Epithelial cell of proximal tubule (primary cell): ENCODE measurements around the gene TXNDC11. TPM values are rescaled to one million over a fixed set of nuclear protein-coding genes. Genes with fewer than 3 reads are reported as not detected.

Source experiments
- DNase-seq: peaks from one replicate; pipeline ENCODE4 v3.0.0-alpha.2; 2011; ENCODE audit warnings: low read depth
- H3K4me3 ChIP-seq: 2 replicates; pipeline ENCODE4 v1.5.1; 2011; ENCODE audit warnings: low read depth, mild to moderate bottlenecking, low read length
- CTCF ChIP-seq: conservative IDR thresholded peaks from 2 replicates; pipeline ENCODE4 v1.5.1; 2012; ENCODE audit warnings: low read depth, mild to moderate bottlenecking, low read length
- total RNA-seq: library from RNA; depleted of rRNA; stranded (reverse); fragments of >200 nt; gene quantifications from 2 replicates; pipeline ENCODE4 v1.2.3, GENCODE V29; 2015

Gene TXNDC11
- total RNA-seq, 1 donor from 2014 or later, result 20.2 TPM

GRCh38 chr16:11655655-11656054, 87.0 kb downstream of the TXNDC11 start:
- no peak overlapping the region for H3K4me3 ChIP-seq
- DNase-seq, result no peak
- TF ChIP-seq CTCF, result no peak

DNA sequence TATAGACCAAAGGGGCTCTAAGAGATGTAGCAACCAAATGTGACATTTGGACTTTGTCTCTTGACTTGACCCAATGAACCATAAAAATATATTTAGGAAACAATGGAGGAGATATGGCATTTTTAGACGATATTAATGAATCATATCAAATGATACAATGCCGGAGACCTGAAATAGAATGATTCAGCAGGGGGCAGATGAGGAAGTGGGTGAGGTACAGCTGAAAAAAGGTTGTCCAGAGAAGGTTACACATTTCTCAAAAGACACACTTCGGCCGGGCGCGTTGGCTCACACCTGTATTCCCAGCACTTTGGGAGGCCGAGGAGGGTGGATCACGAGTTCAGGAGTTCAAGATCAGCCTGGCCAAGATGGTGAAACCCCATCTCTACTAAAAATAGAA, 90.9 kb downstream of the TXNDC11 start:
- DNase-seq, result no peak
- H3K4me3 ChIP-seq, result no peak overlapping the region
- TF ChIP-seq CTCF, result no peak

DNA sequence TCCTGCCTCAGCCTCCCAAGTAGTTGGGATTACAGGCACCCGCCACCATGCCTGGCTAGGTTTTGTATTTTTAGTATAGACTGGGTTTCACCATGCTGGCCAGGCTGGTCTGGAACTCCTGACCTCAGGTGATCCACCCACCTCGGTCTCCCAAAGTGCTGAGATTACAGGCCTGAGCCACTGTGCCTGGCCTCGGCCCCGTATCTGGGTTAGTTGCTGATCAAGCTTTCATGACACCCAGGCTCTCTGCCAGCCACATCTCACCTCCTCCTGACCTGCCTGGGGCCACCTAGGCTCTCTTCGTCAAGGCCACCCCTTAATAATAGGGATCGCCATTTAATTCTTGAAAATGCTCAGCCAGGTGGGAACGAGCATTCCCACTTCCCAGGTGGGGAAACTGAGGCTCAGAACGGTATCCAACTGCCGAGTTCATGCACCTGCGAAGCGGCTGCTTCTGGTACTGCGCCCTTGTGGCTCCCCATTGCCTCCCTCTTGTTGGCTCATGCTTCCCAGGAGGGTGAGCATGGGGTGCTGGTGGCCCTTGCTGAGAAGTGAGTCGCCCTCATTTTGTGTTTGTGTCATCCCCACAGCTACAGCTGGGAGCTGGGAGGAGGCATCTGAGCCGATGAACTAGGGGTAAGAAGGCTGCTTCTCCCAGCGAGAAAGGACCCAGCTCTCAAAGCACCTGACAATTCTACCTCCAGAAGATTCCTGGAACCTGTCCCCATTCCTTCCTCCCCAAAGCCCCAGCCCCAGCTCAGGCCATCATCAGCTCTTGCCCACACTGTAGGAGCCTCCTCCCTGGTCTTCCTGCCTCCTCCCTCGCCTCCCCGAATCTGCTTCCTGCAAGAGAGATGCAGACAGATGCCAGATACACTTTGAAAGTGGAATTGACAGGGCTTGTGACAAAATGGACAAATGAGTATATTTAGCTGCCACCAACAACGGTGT, 91.7 kb downstream of the TXNDC11 start:
- no peak overlapping the region for H3K4me3 ChIP-seq
- no peak for TF ChIP-seq CTCF
- no peak for DNase-seq

DNA sequence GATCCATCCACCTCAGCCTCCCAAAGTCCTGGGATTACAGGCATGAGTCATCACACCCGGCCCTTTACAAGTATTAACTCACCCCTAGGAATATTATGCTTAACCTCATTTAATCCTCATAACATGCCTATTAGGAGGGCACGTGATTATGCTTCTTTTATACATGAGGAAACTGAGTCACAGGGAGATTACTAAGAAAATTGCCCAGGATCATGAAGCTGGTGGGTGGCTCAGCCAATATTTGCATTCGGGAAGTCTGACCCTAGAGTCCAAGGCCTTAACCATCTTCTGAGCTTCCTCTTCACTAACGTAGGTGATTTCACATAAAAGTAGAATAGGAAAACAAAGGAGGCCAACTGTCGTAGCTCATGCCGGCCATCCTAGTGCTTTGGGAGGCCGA, 93.4 kb downstream of the TXNDC11 start:
- no peak for TF ChIP-seq CTCF
- H3K4me3 ChIP-seq, result no peak overlapping the region
- no peak for DNase-seq

DNA sequence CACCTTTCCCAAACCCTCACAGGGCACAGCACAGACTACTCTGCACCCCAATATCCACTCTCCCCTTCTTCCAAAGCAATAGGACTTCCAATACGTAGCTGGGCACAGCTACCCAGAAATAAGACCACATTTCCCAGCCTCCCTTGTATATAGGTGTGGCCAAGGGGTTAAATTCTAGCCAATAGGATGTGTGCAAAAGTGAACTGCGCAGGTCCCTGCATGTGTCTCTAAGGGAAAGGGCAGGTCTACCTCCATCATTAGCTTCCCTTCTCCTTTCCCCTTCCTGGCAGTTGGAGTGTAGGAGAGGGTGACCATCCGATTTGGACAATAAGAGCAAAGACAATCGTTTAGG, 99.9 kb downstream of the TXNDC11 start:
- no peak for TF ChIP-seq CTCF
- DNase-seq, result no peak
- no peak overlapping the region for H3K4me3 ChIP-seq

- DNase-seq, result peak; percentile 30
- H3K4me3 ChIP-seq, result no peak overlapping the region
- peak; percentile 78 for TF ChIP-seq CTCF
Observed at GRCh38 chr16:11640987-11641817, 101.5 kb downstream of the TXNDC11 start.
